HCT116 (cell line): ENCODE data around the gene IL11. TPM values are rescaled to one million over a fixed set of nuclear protein-coding genes. Genes with fewer than 3 reads are reported as not detected.

Source experiments
- ATAC-seq: fragments of 200-7000 bp; cut with Tn5 transposase; 2 replicates; pipeline ENCODE4 v1.9.1; 2020; ENCODE audit warnings: mild to moderate bottlenecking, moderate library complexity
- BruUV-seq: library from RNA; stranded (reverse); fragments of 400-500 nt; replicated peaks from 2 replicates; lab custom pipeline; 2021; lab: Mats Ljungman, UMichigan
- CTCF ChIA-PET: fragments of 300-600 bp; sonication (Branson Sonifier 250); formaldehyde crosslinking; loops from one replicate; lab custom pipeline; 2021; ENCODE audit warnings: antibody characterized with exemption; lab: Charles Lee
- POLR2A ChIA-PET: fragments of 300-600, 350-600 bp; sonication (Branson Sonifier 250); formaldehyde crosslinking; loops from one replicate; lab custom pipeline; 2021; ENCODE audit warnings: antibody characterized with exemption; lab: Charles Lee
- RAD21 ChIA-PET, 2 experiments: fragments of 300-600 bp; sonication (Branson Sonifier 250); formaldehyde crosslinking; loops; one replicate each; lab custom pipeline; 2023; ENCODE audit warnings: low total read pairs in 2 of 2; ENCODE audit not compliant: uncharacterized antibody in 2 of 2, unreplicated experiment in 2 of 2, low non-redundant PET in 1 of 2; lab: Charles Lee
- DNase-seq: peaks from one replicate; pipeline ENCODE4 v3.0.0-alpha.2; 2010; ENCODE audit warnings: low read depth, low spot score
- H2AFZ ChIP-seq: fragments of 200-600 bp; shearing (Covaris generic), sonication (generic); 2 replicates; pipeline ENCODE4 v1.6.1; 2017; ENCODE audit warnings: low read depth, mixed run types, mixed read lengths, antibody characterized with exemption, low read length; ENCODE audit not compliant: poor library complexity, severe bottlenecking
- H3K27ac ChIP-seq: 2 replicates; pipeline ENCODE4 v1.5.1; 2012; ENCODE audit warnings: low read depth, low read length
- H3K27me3 ChIP-seq: fragments of 200-600 bp; sonication (generic); 2 replicates; pipeline ENCODE4 v1.6.1; 2016; ENCODE audit warnings: mixed run types, low read length, mixed read lengths; ENCODE audit not compliant: insufficient read depth
- H3K36me3 ChIP-seq, 2 experiments: fragments of 200-500 bp in 1 of 2; fragments of 200-600 bp in 1 of 2; sonication (Bioruptor generic) in 1 of 2; sonication (generic) in 1 of 2; 2 replicates each; pipeline versions ENCODE4 v1.5.1 to v1.6.1; 2014 to 2016; ENCODE audit warnings: low read length in 2 of 2, inconsistent platforms in 1 of 2, mixed read lengths in 1 of 2, mixed run types in 1 of 2; ENCODE audit not compliant: insufficient read depth in 2 of 2, control insufficient read depth in 1 of 2
- H3K4me1 ChIP-seq, 2 experiments: fragments of 200-600 bp in 1 of 2; sonication (generic) in 1 of 2; 2 replicates each; pipeline versions ENCODE4 v1.5.1 to v1.6.1; 2012 to 2017; ENCODE audit warnings: low read length in 2 of 2, inconsistent platforms in 1 of 2, mild to moderate bottlenecking in 1 of 2, mixed read lengths in 1 of 2, mixed run types in 1 of 2, moderate library complexity in 1 of 2; ENCODE audit not compliant: insufficient read depth in 2 of 2, control insufficient read depth in 1 of 2
- H3K4me2 ChIP-seq: fragments of 200-600 bp; sonication (generic); 2 replicates; pipeline ENCODE4 v1.6.1; 2017; ENCODE audit warnings: mixed run types, low read length, mixed read lengths
- H3K4me3 ChIP-seq, 2 experiments: fragments of 200-600 bp in 1 of 2; sonication (generic) in 1 of 2; replicated peaks in 1 of 2; 2 replicates each; pipeline ENCODE4 v1.5.1; 2011 to 2016; ENCODE audit warnings: low read length in 2 of 2, control low read depth in 1 of 2, low read depth in 1 of 2, mild to moderate bottlenecking in 1 of 2, mixed read lengths in 1 of 2, mixed run types in 1 of 2
- H3K79me2 ChIP-seq: fragments of 200-600 bp; sonication (generic); 2 replicates; pipeline ENCODE4 v1.6.1; 2017; ENCODE audit warnings: mild to moderate bottlenecking, mixed run types, low read length, moderate library complexity, mixed read lengths; ENCODE audit not compliant: insufficient read depth
- H3K9ac ChIP-seq: fragments of 200-600 bp; sonication (generic); 2 replicates; pipeline ENCODE4 v1.6.1; 2016; ENCODE audit warnings: low read length, mixed read lengths
- H3K9me2 ChIP-seq: fragments of 200-600 bp; sonication (generic), shearing (Covaris generic); 2 replicates; pipeline ENCODE4 v1.6.1; 2017; ENCODE audit warnings: mixed run types, mild to moderate bottlenecking, moderate library complexity; ENCODE audit not compliant: insufficient read depth
- H3K9me3 ChIP-seq, 2 experiments: fragments of 200-500 bp in 1 of 2; fragments of 200-600 bp in 1 of 2; sonication (Bioruptor generic) in 1 of 2; sonication (generic) in 1 of 2; 2 replicates each; pipeline ENCODE4 v1.6.1; 2014 to 2017; ENCODE audit warnings: low read length in 2 of 2, mixed read lengths in 2 of 2, inconsistent platforms in 1 of 2, low read depth in 1 of 2, mild to moderate bottlenecking in 1 of 2, mixed run types in 1 of 2, moderate library complexity in 1 of 2; ENCODE audit not compliant: control insufficient read depth in 1 of 2, insufficient read depth in 1 of 2
- H4K20me1 ChIP-seq: fragments of 200-600 bp; sonication (generic), shearing (Covaris generic); 2 replicates; pipeline ENCODE4 v1.6.1; 2017; ENCODE audit warnings: mixed run types, mild to moderate bottlenecking, moderate library complexity; ENCODE audit not compliant: insufficient read depth
- EGR1 ChIP-seq: IDR thresholded peaks from 2 replicates; pipeline ENCODE4 v1.6.1; 2012; ENCODE audit warnings: low read depth
- ELF1 ChIP-seq: IDR thresholded peaks from 2 replicates; pipeline ENCODE4 v1.6.1; 2012; ENCODE audit warnings: low read depth, borderline replicate concordance
- EZH2phosphoT487 ChIP-seq: fragments of 200-600 bp; IDR thresholded peaks from 2 replicates; pipeline ENCODE4 v1.6.1; 2018; ENCODE audit warnings: antibody characterized with exemption, borderline replicate concordance
- FOSL1 ChIP-seq: IDR thresholded peaks from 2 replicates; pipeline ENCODE4 v1.6.1; 2012; ENCODE audit warnings: low read depth
- RAD21 ChIP-seq: IDR thresholded peaks from 2 replicates; pipeline ENCODE4 v1.6.1; 2012; ENCODE audit warnings: low read depth, mild to moderate bottlenecking
- SIN3A ChIP-seq: IDR thresholded peaks from 2 replicates; pipeline ENCODE4 v1.6.1; 2012; ENCODE audit warnings: low read depth
- SP1 ChIP-seq: IDR thresholded peaks from 2 replicates; pipeline ENCODE4 v1.6.1; 2012; ENCODE audit warnings: low read depth
- SRF ChIP-seq: IDR thresholded peaks from 2 replicates; pipeline ENCODE4 v1.6.1; 2012; ENCODE audit warnings: low read depth
- YY1 ChIP-seq: IDR thresholded peaks from 2 replicates; pipeline ENCODE4 v1.6.1; 2011; ENCODE audit warnings: low read length, low read depth, moderate library complexity, mild to moderate bottlenecking; ENCODE audit not compliant: insufficient replicate concordance; ENCODE audit errors: extremely low read depth
- ZFX ChIP-seq: fragments of 450-650 bp; IDR thresholded peaks from 2 replicates; pipeline ENCODE4 v1.6.1; 2017
- ZNF274 ChIP-seq: fragments of 200-500 bp; sonication (Bioruptor generic); IDR thresholded peaks from 2 replicates; pipeline ENCODE4 v1.6.1; 2014; ENCODE audit warnings: mild to moderate bottlenecking, low read depth, low read length, inconsistent platforms
- intact Hi-C: fragments of 100-400 bp; cut with micrococcal nuclease; formaldehyde crosslinking; loops from 2 replicates; pipeline ENCODE4 v1.10.0; 2022
- total RNA-seq: library from RNA; stranded (reverse); gene quantifications from one replicate; pipeline ENCODE4 v1.2.1, GENCODE V29; 2021; ENCODE audit not compliant: unreplicated experiment
- TF ChIP-seq, protein P1 (sequence below), 3 experiments: fragments of 200-600 bp in 1 of 3; sonication (generic) in 1 of 3; IDR thresholded peaks in 2 of 3; conservative IDR thresholded peaks in 1 of 3; 2 replicates each; pipeline ENCODE4 v1.5.1; 2012 to 2017; ENCODE audit warnings: low read depth in 2 of 3, low read length in 2 of 3, antibody characterized with exemption in 1 of 3, borderline replicate concordance in 1 of 3, control low read depth in 1 of 3, mild to moderate bottlenecking in 1 of 3, mixed read lengths in 1 of 3, mixed run types in 1 of 3, moderate library complexity in 1 of 3; ENCODE audit not compliant: insufficient read depth in 1 of 3
- TF ChIP-seq, protein P2 (sequence below): IDR thresholded peaks from 2 replicates; pipeline ENCODE4 v1.6.1; 2011; ENCODE audit warnings: mild to moderate bottlenecking, low read length, moderate library complexity; ENCODE audit not compliant: insufficient replicate concordance; ENCODE audit errors: extremely low read depth

The IL11 gene
- total RNA-seq, 1 experiment from 2014 or later = 2.8 TPM

DNA sequence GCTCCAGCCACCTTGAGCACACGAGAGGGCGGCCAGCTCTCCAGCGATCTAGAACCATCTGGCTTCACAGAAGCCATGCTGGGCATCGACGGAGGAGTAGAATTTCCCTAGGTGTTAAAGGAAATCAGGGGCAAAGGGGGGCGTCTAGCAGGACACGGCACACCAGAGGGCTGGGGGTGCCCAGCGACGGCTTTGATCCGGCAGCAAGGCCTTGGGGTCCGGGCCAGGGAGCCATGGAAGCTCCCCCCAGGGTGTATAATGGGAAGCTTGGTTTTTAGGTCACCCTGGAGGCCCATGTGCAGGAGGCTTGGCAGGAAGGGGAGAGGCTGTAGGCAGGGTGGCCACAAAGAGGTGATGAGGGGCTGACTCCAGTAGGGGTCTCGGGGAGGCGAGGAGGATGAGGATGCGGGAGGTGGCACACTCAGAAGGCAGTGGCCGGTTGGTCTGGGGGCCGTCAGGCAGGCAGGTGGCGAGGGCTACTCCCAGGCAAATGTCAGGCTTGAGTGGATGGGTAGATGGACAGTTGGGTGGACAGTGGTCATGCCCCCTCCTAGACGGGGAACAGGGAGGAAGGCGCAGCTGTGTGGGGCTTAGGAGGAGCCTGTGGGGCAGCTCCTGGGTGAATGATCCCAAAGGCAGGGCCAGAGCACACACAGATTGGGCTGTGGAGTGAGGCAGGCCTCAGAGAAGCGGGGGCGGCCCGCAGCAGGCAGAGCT is 25.0 kb downstream of the IL11 start:
- H4K20me1 ChIP-seq = no peaks in the 10 kb centered on the region
- POLR2A ChIA-PET = no interaction called here

More for the DNA sequence above, 25.0 kb downstream of the IL11 start:
- H3K9ac ChIP-seq = no peak overlapping the region
- CTCF ChIA-PET = interaction anchor here (1.2 kb wide), 1 partner anchor 44 kb away, joined by 3 read pairs; no protein-coding TSS in a partner anchor
- RAD21 ChIA-PET = no interaction called here
- no peak for TF ChIP-seq ELF1
- no peak for TF ChIP-seq SIN3A
- no peak for TF ChIP-seq ZFX
- no peak for TF ChIP-seq EZH2phosphoT487
- no peak for TF ChIP-seq SP1
- TF ChIP-seq, protein P1, sequence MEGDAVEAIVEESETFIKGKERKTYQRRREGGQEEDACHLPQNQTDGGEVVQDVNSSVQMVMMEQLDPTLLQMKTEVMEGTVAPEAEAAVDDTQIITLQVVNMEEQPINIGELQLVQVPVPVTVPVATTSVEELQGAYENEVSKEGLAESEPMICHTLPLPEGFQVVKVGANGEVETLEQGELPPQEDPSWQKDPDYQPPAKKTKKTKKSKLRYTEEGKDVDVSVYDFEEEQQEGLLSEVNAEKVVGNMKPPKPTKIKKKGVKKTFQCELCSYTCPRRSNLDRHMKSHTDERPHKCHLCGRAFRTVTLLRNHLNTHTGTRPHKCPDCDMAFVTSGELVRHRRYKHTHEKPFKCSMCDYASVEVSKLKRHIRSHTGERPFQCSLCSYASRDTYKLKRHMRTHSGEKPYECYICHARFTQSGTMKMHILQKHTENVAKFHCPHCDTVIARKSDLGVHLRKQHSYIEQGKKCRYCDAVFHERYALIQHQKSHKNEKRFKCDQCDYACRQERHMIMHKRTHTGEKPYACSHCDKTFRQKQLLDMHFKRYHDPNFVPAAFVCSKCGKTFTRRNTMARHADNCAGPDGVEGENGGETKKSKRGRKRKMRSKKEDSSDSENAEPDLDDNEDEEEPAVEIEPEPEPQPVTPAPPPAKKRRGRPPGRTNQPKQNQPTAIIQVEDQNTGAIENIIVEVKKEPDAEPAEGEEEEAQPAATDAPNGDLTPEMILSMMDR (IDR thresholded peaks at IDR 0.05 in 2 of 3, conservative IDR thresholded peaks at IDR 0.05 in 1 of 3; ENCODE audit: borderline replicate concordance in 1 of 3, insufficient read depth in 1 of 3, low read depth in 2 of 3, low read length in 2 of 3) = no peak
- no peak for TF ChIP-seq RAD21
- TF ChIP-seq ZNF274 = no peak
- no peak for TF ChIP-seq FOSL1
- TF ChIP-seq, protein P2, sequence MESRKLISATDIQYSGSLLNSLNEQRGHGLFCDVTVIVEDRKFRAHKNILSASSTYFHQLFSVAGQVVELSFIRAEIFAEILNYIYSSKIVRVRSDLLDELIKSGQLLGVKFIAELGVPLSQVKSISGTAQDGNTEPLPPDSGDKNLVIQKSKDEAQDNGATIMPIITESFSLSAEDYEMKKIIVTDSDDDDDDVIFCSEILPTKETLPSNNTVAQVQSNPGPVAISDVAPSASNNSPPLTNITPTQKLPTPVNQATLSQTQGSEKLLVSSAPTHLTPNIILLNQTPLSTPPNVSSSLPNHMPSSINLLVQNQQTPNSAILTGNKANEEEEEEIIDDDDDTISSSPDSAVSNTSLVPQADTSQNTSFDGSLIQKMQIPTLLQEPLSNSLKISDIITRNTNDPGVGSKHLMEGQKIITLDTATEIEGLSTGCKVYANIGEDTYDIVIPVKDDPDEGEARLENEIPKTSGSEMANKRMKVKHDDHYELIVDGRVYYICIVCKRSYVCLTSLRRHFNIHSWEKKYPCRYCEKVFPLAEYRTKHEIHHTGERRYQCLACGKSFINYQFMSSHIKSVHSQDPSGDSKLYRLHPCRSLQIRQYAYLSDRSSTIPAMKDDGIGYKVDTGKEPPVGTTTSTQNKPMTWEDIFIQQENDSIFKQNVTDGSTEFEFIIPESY = no peak
- TF ChIP-seq EGR1 = no peak
- TF ChIP-seq YY1 = no peak
- TF ChIP-seq SRF = no peak
- no peaks in the 10 kb centered on the region for H3K27me3 ChIP-seq
- intact Hi-C loops = no loop called here
- peak overlapping the region; percentile 31; the same call in 1 of the 2 replicates for H3K27ac ChIP-seq
- no peak for DNase-seq
- H3K4me3 ChIP-seq = no peak overlapping the region
- BruUV-seq = no TSS peak
- H3K79me2 ChIP-seq = peaks cover 6% of the 10 kb centered on the region; the same call in 1 of the 2 replicates
- ATAC-seq = no peak
- no peaks in the 10 kb centered on the region for H3K9me3 ChIP-seq
- H3K4me1 ChIP-seq = peaks cover 10 to 31% of the 10 kb centered on the region in 2 experiments; a peak in 3 of 4 replicates
- H3K9me2 ChIP-seq = no peaks in the 10 kb centered on the region
- no peak overlapping the region for H2AFZ ChIP-seq
- peak overlapping the region; percentile 17; the same call in 1 of the 2 replicates for H3K4me2 ChIP-seq
- peaks cover 4 to 5% of the 10 kb centered on the region in 2 experiments; a peak in 3 of 4 replicates for H3K36me3 ChIP-seq
